OCI-LY7 (cell line): ENCODE data around the gene IFT57.

Experiments
- EZH2phosphoT487 ChIP-seq: fragments of 200-600 bp; sonication (generic); IDR thresholded peaks from 2 replicates; pipeline ENCODE4 v1.6.1; 2018; ENCODE audit warnings: low read depth, borderline replicate concordance, mild to moderate bottlenecking, mixed run types, antibody characterized with exemption, low read length, moderate library complexity, mixed read lengths
- TF ChIP-seq, protein P1 (sequence below): fragments of 200-600 bp; sonication (generic); conservative IDR thresholded peaks from 2 replicates; pipeline ENCODE4 v1.5.1; 2014; ENCODE audit warnings: mild to moderate bottlenecking, antibody characterized with exemption, low read length, moderate library complexity, mixed read lengths

DNA sequence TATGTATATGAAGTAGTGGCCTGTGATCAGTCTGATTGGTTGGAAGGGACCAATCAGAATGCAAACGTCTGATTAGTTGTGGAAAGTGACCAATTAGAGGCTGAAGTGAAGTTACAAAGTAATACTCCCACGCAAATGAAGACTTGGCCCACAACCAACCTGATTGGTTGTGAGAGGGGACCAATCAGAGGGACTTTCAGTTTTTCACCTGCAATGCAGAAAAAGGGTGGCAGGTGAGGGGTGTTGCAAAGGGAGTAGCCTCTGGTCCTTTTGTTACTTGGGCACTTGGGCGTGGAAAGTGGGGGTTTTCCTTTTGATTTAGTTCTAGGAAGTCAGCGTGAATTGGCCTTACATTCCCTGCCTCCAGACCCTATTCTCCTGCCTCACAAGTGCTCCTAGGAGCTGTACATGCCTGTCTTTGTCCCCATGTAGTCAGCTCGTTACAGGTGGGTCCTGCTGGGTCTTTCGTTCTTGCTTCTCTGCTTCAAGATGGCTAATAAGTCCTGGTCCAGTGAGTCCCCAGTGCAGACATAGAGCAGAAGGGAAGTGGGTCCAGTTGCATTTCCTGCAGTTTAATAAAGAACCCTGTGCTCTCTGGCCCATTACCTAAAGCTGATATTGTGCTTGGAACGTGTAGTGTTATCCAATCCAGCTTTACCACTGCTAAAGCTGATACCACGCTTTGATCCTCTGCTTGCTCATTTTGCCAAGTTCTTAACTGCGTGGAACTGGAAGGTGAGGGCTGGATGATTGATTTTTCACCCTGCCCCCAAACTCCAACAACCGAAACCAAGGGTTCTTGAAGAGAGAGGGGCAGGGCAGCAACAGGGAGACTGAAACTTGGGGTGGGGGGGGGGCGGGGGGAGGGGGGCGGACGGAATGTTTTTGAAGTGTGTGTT, 85.4 kb downstream of the IFT57 start:
- TF ChIP-seq, protein P1, sequence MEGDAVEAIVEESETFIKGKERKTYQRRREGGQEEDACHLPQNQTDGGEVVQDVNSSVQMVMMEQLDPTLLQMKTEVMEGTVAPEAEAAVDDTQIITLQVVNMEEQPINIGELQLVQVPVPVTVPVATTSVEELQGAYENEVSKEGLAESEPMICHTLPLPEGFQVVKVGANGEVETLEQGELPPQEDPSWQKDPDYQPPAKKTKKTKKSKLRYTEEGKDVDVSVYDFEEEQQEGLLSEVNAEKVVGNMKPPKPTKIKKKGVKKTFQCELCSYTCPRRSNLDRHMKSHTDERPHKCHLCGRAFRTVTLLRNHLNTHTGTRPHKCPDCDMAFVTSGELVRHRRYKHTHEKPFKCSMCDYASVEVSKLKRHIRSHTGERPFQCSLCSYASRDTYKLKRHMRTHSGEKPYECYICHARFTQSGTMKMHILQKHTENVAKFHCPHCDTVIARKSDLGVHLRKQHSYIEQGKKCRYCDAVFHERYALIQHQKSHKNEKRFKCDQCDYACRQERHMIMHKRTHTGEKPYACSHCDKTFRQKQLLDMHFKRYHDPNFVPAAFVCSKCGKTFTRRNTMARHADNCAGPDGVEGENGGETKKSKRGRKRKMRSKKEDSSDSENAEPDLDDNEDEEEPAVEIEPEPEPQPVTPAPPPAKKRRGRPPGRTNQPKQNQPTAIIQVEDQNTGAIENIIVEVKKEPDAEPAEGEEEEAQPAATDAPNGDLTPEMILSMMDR: no peak
- TF ChIP-seq EZH2phosphoT487: no peak
